H1 (cell line): Measurements from ENCODE around the gene LGALS8. TPM values are rescaled to one million over a fixed set of nuclear protein-coding genes. Genes with fewer than 3 reads are reported as not detected.

Experiments used
- CTCF ChIA-PET: fragments of 300-600 bp; sonication (Branson Sonifier 250); formaldehyde crosslinking; loops from one replicate; lab custom pipeline; 2021; ENCODE audit not compliant: partially characterized antibody; lab: Charles Lee
- POLR2A ChIA-PET: fragments of 300-600 bp; sonication (Branson Sonifier 250); formaldehyde crosslinking; loops from one replicate; lab custom pipeline; 2021; ENCODE audit warnings: inconsistent platforms; ENCODE audit not compliant: partially characterized antibody; lab: Charles Lee
- DNase-seq, 2 experiments: peaks; one replicate each; pipeline versions ENCODE4 v3.0.0 to v3.0.0-alpha.2; 2010 to 2022; ENCODE audit warnings: low spot score in 2 of 2, low read depth in 1 of 2, mixed read lengths in 1 of 2
- FAIRE-seq: peaks from 2 replicates; lab custom pipeline; 2011; peaks lifted over from hg19 to GRCh38; lab: Jason Lieb, UNC
- H2AFZ ChIP-seq: 2 replicates; pipeline ENCODE4 v1.8.1; 2012; ENCODE audit warnings: low read length, inconsistent platforms
- H2AK5ac ChIP-seq: 2 replicates; pipeline ENCODE4 v1.6.1; 2013; ENCODE audit warnings: low read depth, low read length
- H2BK120ac ChIP-seq: replicated peaks from 2 replicates; pipeline ENCODE3; 2013; ENCODE audit warnings: low read depth, low read length, inconsistent platforms
- H2BK12ac ChIP-seq: 2 replicates; pipeline ENCODE4 v1.6.1; 2013; ENCODE audit warnings: low read depth, low read length
- H2BK15ac ChIP-seq: 2 replicates; pipeline ENCODE4 v1.6.1; 2013; ENCODE audit warnings: low read length
- H2BK20ac ChIP-seq: 2 replicates; pipeline ENCODE4 v1.6.1; 2013; ENCODE audit warnings: low read length
- H2BK5ac ChIP-seq: 2 replicates; pipeline ENCODE4 v1.6.1; 2013; ENCODE audit warnings: low read depth, low read length
- H3K14ac ChIP-seq: 2 replicates; pipeline ENCODE4 v1.6.1; 2013; ENCODE audit warnings: inconsistent platforms; ENCODE audit not compliant: insufficient read length
- H3K18ac ChIP-seq: 2 replicates; pipeline ENCODE4 v1.6.1; 2013; ENCODE audit warnings: low read length; ENCODE audit errors: extremely low read depth
- H3K23ac ChIP-seq: 2 replicates; pipeline ENCODE4 v1.6.1; 2013; ENCODE audit warnings: inconsistent platforms; ENCODE audit not compliant: insufficient read length
- H3K23me2 ChIP-seq: 2 replicates; pipeline ENCODE4 v1.6.1; 2013; ENCODE audit warnings: low read depth, low read length
- H3K27ac ChIP-seq: 2 replicates; pipeline ENCODE4 v1.6.1; 2011; ENCODE audit warnings: low read depth, low read length, inconsistent platforms
- H3K27me3 ChIP-seq, 4 experiments: replicated peaks in 1 of 4; 1 replicate in 1 of 4; 2 replicates in 3 of 4; pipeline versions ENCODE4 v1.6.1 to v1.8.1; 2011 to 2013; ENCODE audit warnings: low read length in 3 of 4, mild to moderate bottlenecking in 3 of 4, inconsistent platforms in 2 of 4, mixed read lengths in 2 of 4, moderate library complexity in 1 of 4; ENCODE audit not compliant: control insufficient read depth in 3 of 4, insufficient read depth in 3 of 4; ENCODE audit errors: extremely low read depth in 1 of 4
- H3K36me3 ChIP-seq, 4 experiments: 2 replicates each; pipeline versions ENCODE4 v1.6.1 to v1.8.1; 2011 to 2013; ENCODE audit warnings: mild to moderate bottlenecking in 4 of 4, low read length in 3 of 4, moderate library complexity in 2 of 4, control low read depth in 1 of 4, inconsistent platforms in 1 of 4; ENCODE audit not compliant: insufficient read depth in 4 of 4, control insufficient read depth in 2 of 4
- H3K4ac ChIP-seq: replicated peaks from 2 replicates; pipeline ENCODE3; 2013; ENCODE audit warnings: low read length, low read depth, mixed read lengths, inconsistent platforms; ENCODE audit not compliant: insufficient read length
- H3K4me1 ChIP-seq, 4 experiments: replicated peaks in 1 of 4; 1 replicate in 1 of 4; 2 replicates in 3 of 4; pipeline versions ENCODE4 v1.6.1 to v1.8.1; 2011 to 2013; ENCODE audit warnings: low read length in 3 of 4, inconsistent platforms in 2 of 4, mixed read lengths in 1 of 4; ENCODE audit not compliant: insufficient read depth in 4 of 4, control insufficient read depth in 3 of 4
- H3K4me2 ChIP-seq, 2 experiments: 2 replicates each; pipeline versions ENCODE4 v1.6.1 to v1.8.1; 2011 to 2013; ENCODE audit warnings: low read depth in 2 of 2, low read length in 2 of 2, control low read depth in 1 of 2, inconsistent platforms in 1 of 2, mild to moderate bottlenecking in 1 of 2; ENCODE audit not compliant: insufficient read depth in 1 of 2
- H3K4me3 ChIP-seq, 4 experiments: fragments of 200-600, 300-600 bp in 1 of 4; sonication (generic), shearing (Covaris generic), sonication (Bioruptor Twin) in 1 of 4; 2 replicates each; pipeline versions ENCODE4 v1.5.1 to v1.8.1; 2011 to 2016; ENCODE audit warnings: low read length in 4 of 4, low read depth in 3 of 4, control low read depth in 2 of 4, inconsistent platforms in 2 of 4, mild to moderate bottlenecking in 2 of 4, mixed read lengths in 1 of 4, moderate library complexity in 1 of 4; ENCODE audit not compliant: insufficient read depth in 2 of 4; ENCODE audit errors: extremely low read depth in 1 of 4
- H3K56ac ChIP-seq: replicated peaks from 2 replicates; pipeline ENCODE3; 2013; ENCODE audit warnings: low read depth, mild to moderate bottlenecking, mixed read lengths, low read length, inconsistent platforms; ENCODE audit not compliant: insufficient read length
- H3K79me1 ChIP-seq: 2 replicates; pipeline ENCODE4 v1.6.1; 2013; ENCODE audit warnings: low read depth, low read length, control low read depth
- H3K79me2 ChIP-seq, 2 experiments: 2 replicates each; pipeline versions ENCODE4 v1.6.1 to v1.8.1; 2012 to 2013; ENCODE audit warnings: low read length in 2 of 2, mild to moderate bottlenecking in 2 of 2, inconsistent platforms in 1 of 2; ENCODE audit not compliant: insufficient read depth in 2 of 2, control insufficient read depth in 1 of 2
- H3K9ac ChIP-seq, 4 experiments: replicated peaks in 1 of 4; 1 replicate in 1 of 4; 2 replicates in 3 of 4; pipeline versions ENCODE4 v1.6.1 to v1.8.1; 2011 to 2013; ENCODE audit warnings: low read depth in 3 of 4, low read length in 3 of 4, control low read depth in 2 of 4, mild to moderate bottlenecking in 2 of 4, moderate library complexity in 2 of 4, inconsistent platforms in 1 of 4; ENCODE audit errors: extremely low read depth in 1 of 4
- H3K9me3 ChIP-seq, 2 experiments: 2 replicates each; pipeline versions ENCODE4 v1.6.1 to v1.8.1; 2012 to 2013; ENCODE audit warnings: mild to moderate bottlenecking in 2 of 2, moderate library complexity in 2 of 2, control low read depth in 1 of 2, inconsistent platforms in 1 of 2, low read depth in 1 of 2, low read length in 1 of 2, mixed read lengths in 1 of 2; ENCODE audit not compliant: insufficient read depth in 2 of 2
- H4K20me1 ChIP-seq, 2 experiments: replicated peaks in 1 of 2; 2 replicates each; pipeline versions ENCODE3 to v1.8.1; 2011 to 2013; ENCODE audit warnings: inconsistent platforms in 2 of 2, low read length in 2 of 2, mild to moderate bottlenecking in 1 of 2; ENCODE audit not compliant: insufficient read depth in 2 of 2, control insufficient read depth in 1 of 2
- H4K5ac ChIP-seq: 2 replicates; pipeline ENCODE4 v1.6.1; 2013; ENCODE audit warnings: low read length, low read depth, mixed read lengths, inconsistent platforms; ENCODE audit not compliant: insufficient read length
- H4K8ac ChIP-seq: 2 replicates; pipeline ENCODE4 v1.8.0; 2013; ENCODE audit warnings: mild to moderate bottlenecking, moderate library complexity, low read length, inconsistent platforms; ENCODE audit not compliant: insufficient read depth; ENCODE audit errors: extremely low read depth
- H4K91ac ChIP-seq: replicated peaks from 2 replicates; pipeline ENCODE3; 2013; ENCODE audit warnings: low read length, mixed read lengths, inconsistent platforms; ENCODE audit not compliant: insufficient read length
- MAX ChIP-seq: IDR thresholded peaks from 2 replicates; pipeline ENCODE4 v1.6.1; 2012; ENCODE audit warnings: inconsistent platforms
- RBBP5 ChIP-seq: IDR thresholded peaks from 2 replicates; pipeline ENCODE4 v1.7.1; 2012; ENCODE audit warnings: low read depth, mild to moderate bottlenecking, inconsistent platforms, low read length, moderate library complexity, borderline replicate concordance
- RNF2 ChIP-seq: fragments of 200-900, 300-1000 bp; sonication (generic); IDR thresholded peaks from 2 replicates; pipeline ENCODE4 v1.7.1; 2016; ENCODE audit warnings: borderline replicate concordance, low read depth, mild to moderate bottlenecking, antibody characterized with exemption, low read length; ENCODE audit not compliant: poor library complexity, severe bottlenecking; ENCODE audit errors: missing control alignments
- TAF7 ChIP-seq: optimal IDR thresholded peaks from 2 replicates; pipeline ENCODE3; 2011; ENCODE audit warnings: low read depth, mild to moderate bottlenecking, inconsistent platforms, low read length, moderate library complexity, borderline replicate concordance
- polyA plus RNA-seq, 7 experiments: library from polyadenylated mRNA; depleted of rRNA in 3 of 7; stranded (reverse) in 5 of 7; unstranded in 2 of 7; fragments of >200 nt in 5 of 7; fragments of 200-250 nt in 2 of 7; gene quantifications; 1 replicate in 5 of 7; 2 replicates in 1 of 7; 4 replicates in 1 of 7; pipeline versions ENCODE4 v1.2.1 to v1.2.3, GENCODE V29; 2011 to 2013; ENCODE audit warnings: missing spikeins in 2 of 7, mixed read lengths in 2 of 7
- total RNA-seq: library from RNA; stranded (reverse); fragmentation: NEBNext Ultra II Directional; extraction: Animal tissue kit (Norgen Biotek cat#: 25700); gene quantifications from 2 replicates; pipeline ENCODE4 v1.2.1, GENCODE V29; 2021

The LGALS8 gene
- total and polyA plus RNA-seq, 2 of the 8 experiments (the other 6 are each of a cell fraction or from before 2014, with no cell fraction given), result 7.2 to 11.6 TPM

GRCh38 chr1:236602171-236602570 lies 78.4 kb downstream of the LGALS8 start:
- no peak overlapping the region for H4K5ac ChIP-seq
- no peak overlapping the region for H3K4me2 ChIP-seq
- no peak overlapping the region for H3K56ac ChIP-seq
- no peak overlapping the region for H2BK120ac ChIP-seq
- no peaks in the 10 kb centered on the region for H3K9me3 ChIP-seq
- H3K23ac ChIP-seq, result no peak overlapping the region
- H3K18ac ChIP-seq, result no peak overlapping the region
- H2BK20ac ChIP-seq, result no peak overlapping the region
- no peak overlapping the region for H2BK5ac ChIP-seq
- H3K79me2 ChIP-seq, result peaks cover 0 to 23% of the 10 kb centered on the region in 2 experiments; a peak in 3 of 4 replicates
- H3K36me3 ChIP-seq, result peaks cover 3 to 42% (median 16%) of the 10 kb centered on the region in 4 experiments; a peak in 6 of 8 replicates
- H2AFZ ChIP-seq, result no peak overlapping the region
- no peak overlapping the region for H4K8ac ChIP-seq
- H2AK5ac ChIP-seq, result no peak overlapping the region
- H2BK12ac ChIP-seq, result no peak overlapping the region
- no peak overlapping the region for H3K4ac ChIP-seq
- no peaks in the 10 kb centered on the region; a peak in 1 of 7 replicates for H3K4me1 ChIP-seq
- peaks cover 0 to 4% of the 10 kb centered on the region in 2 experiments for H4K20me1 ChIP-seq
- H3K14ac ChIP-seq, result no peak overlapping the region
- no peak overlapping the region for H3K9ac ChIP-seq
- H3K23me2 ChIP-seq, result peaks cover 6% of the 10 kb centered on the region; the same call in 1 of the 2 replicates
- DNase-seq (no peak), FAIRE-seq (no peak)
- ChIA-PET CTCF (interaction anchor here (0.7 kb wide), 2 partner anchors 14 to 227 kb away, joined by 3 read pairs; no protein-coding TSS in a partner anchor), POLR2A (interaction anchor here (1.4 kb wide), 1 partner anchor 53 kb away, joined by 3 read pairs; no protein-coding TSS in a partner anchor)
- no peaks in the 10 kb centered on the region for H3K27me3 ChIP-seq
- no peak overlapping the region for H2BK15ac ChIP-seq
- H3K79me1 ChIP-seq, result no peaks in the 10 kb centered on the region
- no peak overlapping the region for H3K4me3 ChIP-seq
- no peak overlapping the region for H4K91ac ChIP-seq
- no peak overlapping the region for H3K27ac ChIP-seq
- TF ChIP-seq TAF7 (no peak), RBBP5 (no peak), MAX (no peak), RNF2 (no peak)
